HG02870 (cell line): Measurements from ENCODE around the gene IRX6.

Experiments used
- ATAC-seq: cut with Tn5 transposase; IDR thresholded peaks from one replicate; pipeline ENCODE4 v1.9.1; 2021; ENCODE audit warnings: mild to moderate bottlenecking, moderate library complexity; ENCODE audit not compliant: unreplicated experiment

IRX6 gene

DNA sequence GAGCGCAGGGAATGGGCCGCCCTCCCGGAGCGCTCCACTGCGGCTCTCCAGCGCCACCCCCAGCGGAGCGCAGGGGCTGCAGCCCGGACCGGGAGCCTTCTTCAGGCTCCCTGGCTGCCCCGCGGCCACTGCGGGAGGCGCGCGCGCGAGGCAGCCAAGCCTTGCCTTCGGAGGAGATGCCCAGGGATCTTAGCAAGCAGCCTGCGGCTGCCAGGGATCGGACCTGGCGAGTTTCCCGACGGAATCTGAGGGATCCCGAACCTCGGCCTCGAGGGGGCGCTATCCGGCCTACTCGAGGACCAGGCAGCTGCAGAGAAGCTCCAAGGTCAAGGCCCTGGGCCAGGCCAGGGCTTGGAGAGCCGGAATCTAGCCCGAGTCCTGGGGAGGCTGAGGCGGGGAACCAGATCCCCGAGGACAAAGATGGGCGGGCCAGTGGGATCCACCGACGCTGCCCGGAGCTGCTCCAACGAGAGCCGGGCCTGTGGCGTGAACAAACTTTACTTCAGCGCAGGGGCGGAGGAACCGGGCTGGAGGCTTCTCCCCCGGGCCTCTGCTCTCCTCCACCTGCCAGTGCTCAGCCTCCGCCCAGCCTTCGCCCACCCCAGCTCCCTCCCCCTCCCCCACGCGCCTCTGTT, at the start of gene IRX6:
TSS of gene IRX6 (plus strand) at position 567 of the 635 bp plus-strand sequence. CDS start 889 bp downstream, outside the sequence.
- ATAC-seq = no peak

DNA sequence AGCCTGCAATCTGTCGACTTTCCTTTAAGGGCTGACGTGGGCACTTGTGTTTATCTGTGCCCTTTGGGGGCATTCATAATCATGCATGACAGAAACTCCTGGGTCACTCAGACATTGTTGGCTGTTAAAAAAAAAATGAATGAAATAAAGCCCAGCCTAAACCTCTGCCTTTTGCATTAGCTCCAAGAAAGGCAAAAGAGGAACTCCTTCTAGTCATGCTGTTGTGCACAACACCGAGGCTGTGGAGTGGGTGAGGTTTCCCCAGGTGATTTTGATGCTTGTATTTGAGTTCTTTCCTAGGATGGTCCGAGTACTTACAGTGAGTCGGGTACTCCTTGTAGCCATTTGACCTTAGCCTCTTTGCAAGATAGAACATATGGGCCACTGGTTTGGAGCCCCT, 49.6 kb upstream of the IRX6 start:
- no peak for ATAC-seq

DNA sequence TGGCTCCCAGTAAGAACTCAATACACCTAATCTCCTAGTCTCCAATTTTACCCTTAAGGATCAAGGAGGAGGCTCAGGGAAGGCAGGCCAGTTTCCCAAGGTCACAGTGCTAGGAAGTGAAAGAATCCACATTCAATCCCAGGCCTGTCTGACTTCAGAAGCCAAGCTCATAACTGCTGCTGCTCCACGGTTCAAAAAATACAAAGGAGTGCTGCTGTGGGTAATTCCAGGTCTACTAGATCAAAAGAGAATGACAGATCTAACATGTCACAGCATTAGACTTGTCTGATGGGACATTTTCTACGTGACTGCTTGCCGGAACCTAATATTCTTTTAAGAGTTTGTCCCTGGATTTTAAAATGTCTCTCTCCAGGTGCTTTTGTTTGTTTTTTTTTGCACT, 48.8 kb upstream of the IRX6 start:
- ATAC-seq = no peak

DNA sequence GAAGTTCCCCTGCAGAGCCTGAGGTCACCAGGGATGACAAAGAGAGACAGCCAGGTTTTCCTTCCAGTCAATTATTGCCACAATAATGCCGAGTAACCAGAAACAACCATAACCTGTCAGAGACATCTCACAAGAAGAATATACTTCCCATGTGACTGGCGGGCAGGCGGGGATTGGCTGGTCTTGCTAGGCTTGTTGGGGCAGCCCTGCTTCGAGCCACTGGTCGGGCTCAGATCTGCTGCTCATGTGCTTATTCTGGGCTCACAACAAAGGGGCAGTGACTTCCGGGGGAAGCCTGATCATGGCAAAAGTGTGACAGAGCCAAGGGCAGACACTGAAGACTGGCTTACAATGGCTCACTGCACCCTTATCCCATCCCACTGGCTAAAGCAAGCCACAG, 48.1 kb upstream of the IRX6 start:
- no peak for ATAC-seq

DNA sequence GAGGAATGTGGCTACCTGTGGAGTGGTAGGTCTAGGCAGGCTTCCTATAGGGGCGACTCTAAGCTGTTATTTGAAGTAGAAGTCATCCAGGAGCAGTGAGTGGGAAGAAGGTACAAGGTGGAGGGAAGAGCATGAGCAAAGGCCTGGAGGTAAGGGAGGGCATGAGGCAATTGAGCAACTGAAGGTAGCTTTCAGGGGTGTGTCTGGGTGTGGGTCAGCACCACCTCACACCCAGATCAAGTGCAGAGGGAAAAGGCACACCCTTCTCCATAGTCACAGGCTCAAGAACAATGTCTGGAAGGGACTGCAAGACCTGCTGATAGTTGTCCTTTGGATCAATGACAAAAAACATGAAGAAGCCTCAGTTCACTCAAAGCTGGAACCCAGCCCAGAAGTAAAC, 46.5 kb upstream of the IRX6 start:
- no peak for ATAC-seq

DNA sequence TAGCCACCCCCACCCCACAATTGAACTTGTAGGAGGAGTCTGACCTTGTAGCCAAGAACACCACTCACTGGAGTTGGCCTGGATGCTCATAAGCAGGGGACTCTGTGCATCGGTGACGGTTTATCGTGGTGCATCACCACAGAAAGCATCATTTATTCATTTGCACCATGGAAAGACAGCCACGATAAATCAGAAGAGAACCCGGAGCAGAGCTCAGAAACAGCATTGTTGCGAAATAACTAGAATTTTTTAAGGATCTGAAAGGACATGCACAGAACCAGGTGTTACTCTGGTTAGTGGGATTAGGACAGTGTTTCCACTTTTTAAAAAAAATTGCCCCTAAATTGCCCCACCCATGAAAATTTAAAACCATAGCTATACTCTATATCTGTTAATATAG, 44.4 kb upstream of the IRX6 start:
- ATAC-seq = no peak

DNA sequence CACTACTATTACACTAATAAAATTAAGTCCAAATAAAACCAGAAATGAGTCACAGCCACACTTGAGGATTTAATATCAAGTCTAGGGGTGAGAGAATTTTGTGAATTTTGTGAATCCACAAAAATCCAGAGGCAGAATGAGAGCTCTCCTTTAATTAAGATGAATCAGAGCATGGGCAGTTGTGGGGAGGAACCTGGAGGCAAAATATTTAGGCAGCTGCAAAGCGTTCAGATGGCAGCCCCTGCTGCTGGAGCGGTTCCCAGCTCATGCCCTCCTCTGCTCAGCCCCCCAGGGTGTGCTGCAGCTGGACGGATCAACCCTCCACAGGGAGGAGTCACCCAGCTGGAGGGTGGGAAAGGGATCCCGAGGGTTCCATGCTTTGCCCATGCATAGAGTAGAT, 43.4 kb upstream of the IRX6 start:
- ATAC-seq = no peak

DNA sequence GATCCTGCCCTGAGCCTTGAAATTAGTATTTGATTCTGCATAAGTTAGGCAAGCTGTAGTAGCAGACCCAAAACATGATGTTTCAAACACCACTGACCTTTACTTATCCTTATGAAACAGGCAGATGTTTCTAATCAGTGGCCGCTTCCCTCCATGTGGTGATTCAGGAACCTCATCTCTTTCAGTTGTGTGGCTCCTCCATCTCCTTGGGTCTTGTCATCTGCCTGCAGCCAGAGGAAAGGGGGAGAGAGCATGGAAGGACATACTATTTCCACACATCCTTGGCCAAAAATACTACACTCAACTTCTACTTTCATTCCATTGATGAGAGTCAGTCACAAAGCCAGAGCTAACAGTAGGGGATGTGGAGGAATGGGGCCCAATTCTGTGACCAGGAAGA, 41.6 kb upstream of the IRX6 start:
- ATAC-seq = no peak

DNA sequence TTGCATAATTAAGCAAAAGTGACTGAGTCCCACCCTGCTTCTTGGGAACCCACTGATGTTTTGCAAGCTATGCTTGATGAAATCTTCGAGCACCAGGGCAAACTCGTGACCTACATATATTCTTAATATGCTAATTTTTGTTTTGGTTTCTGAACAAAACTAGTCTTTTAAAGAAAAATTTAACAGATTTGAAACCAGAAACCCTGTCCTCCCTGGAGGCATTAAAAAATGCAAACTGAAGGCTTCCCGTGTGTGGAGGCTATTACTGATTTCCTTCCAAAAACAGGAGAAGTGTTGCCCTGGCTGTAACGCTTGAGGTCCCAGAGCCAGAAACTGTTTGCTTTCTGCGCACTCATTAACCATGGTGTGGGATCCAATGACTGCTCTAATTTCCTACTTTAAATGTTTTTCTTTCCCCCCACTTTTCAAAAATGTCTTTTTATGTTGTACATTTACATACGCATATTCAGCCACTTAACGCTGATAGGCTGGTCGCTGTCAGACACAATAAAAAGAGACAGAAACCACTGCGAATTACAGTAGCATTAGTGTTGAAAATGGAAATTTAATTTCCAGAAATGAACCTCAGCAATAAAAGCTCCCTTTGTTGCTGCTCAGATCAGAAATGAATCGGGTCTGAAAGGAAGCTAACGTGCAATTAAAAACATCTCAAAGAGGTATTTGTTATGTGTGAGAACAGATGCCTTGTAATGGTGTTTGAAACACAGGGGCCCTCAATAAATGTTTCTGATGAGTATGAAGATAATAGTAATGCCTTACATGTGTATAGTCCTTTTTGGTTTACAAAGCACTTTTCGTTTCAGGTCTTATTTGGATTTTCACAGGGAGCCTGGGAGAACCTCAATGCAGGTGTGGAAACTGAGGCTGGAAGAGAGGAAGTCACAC, 39.9 kb upstream of the IRX6 start:
- no peak for ATAC-seq

DNA sequence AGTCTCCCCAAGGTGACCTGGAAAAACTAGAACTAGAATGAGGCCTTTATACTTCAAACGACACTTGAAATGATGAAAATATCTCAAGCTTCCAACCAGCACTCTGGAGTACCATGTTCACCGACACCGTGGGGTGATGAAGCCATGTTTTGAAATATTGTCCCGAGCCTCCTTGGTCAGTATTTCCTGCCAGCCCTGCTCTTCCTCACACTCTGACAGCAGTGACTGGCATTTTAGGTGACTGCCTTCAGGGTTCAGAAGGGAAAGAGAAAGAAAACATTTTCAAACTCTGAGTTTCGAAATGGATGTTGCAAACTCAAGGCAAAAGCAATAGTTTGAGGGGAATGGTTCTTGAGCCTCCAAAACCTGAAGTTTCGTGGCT, 39.3 kb upstream of the IRX6 start:
- ATAC-seq = no peak

DNA sequence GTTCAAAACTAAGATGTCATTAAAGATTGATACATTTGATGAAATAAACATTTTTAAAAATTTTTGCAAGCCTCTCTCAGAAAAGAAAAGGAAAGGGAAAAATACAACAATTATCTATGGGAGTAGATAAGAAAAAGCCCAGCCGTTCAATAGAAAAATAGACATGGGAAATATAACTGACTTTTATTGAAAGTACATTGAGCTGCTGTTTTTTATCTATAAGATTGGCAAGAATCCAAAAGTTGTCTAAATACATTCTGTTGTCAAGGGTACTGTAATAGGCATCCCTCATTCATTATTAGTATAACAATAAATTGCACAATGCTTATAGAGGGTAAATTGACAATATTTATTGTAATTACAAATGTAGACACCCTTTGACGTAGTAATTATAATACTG, 38.4 kb upstream of the IRX6 start:
- ATAC-seq = no peak

DNA sequence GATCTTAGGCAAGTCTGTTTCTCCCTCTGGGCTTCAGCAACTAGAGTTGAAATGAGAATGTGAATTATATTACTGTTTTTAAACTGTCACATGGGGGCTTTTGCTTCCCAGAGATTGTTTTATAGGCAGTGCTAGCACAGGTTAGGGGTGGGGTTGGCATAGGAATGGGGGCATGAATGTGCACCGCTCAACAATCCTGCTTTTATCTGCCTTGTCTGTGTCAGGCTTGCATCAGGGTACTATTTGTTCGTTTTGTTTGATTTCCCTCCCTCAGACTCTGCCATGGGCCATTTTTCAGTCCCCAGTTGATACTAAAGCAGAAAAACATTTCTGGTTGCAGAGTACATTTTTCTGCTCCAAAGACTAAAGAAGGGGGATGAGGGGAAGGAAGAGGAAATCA, 34.6 kb upstream of the IRX6 start:
- ATAC-seq = no peak

DNA sequence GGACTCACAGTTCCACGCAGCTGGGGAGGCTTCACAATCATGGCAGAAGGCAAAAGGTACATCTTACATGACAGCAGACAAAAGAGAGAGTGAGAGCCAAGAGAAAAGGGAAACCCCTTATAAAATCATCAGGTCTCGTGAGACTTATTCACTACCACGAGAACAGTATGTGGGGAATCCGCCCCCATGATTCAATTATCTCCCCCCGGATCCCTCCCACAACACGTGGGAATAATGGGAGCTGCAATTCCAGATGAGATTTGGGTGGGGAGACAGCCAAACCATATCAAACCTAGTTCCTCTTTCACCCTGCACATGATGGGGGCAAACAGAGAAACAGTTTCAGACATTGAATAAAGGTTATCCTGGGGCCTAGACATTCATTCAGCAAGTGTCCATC, 32.2 kb upstream of the IRX6 start:
- ATAC-seq = no peak

DNA sequence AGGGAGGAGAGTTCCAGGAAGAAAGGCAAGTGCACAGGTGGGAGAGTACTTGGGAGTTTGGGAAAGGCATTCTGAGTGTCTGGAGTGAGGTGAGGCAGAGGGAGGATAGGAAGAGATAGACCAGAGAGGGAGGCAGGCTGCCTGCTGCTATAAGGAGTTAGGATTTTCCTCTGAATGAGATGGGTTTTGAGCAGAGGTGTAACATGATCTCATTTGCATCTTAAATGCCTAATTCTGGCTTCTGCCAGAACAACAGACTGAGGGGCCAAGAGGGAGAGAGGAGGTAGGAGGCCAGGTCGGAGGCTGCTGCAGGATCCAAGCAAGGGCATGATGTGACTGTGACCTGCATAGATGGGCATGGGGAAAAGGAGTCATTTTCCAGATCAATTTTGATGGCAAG, 31.5 kb upstream of the IRX6 start:
- no peak for ATAC-seq

DNA sequence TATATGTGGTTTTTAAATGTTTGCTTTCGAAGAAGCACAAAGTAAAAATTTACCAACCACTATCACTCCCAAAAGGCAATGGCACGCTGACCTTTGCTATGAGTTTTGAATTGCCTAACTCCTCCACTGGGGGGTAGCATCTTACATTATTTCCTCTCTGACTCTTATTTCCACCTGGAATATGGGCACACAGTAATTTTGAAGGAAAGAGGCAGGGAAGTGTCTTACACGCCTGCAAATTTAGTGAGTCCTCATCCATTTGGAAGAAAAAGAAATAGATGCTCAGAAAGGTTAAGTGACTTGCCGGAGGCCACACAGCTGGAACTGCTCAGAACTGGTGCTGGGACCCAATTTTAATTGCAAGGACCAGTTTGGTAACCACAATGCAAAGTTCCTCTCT, 29.9 kb upstream of the IRX6 start:
- no peak for ATAC-seq

DNA sequence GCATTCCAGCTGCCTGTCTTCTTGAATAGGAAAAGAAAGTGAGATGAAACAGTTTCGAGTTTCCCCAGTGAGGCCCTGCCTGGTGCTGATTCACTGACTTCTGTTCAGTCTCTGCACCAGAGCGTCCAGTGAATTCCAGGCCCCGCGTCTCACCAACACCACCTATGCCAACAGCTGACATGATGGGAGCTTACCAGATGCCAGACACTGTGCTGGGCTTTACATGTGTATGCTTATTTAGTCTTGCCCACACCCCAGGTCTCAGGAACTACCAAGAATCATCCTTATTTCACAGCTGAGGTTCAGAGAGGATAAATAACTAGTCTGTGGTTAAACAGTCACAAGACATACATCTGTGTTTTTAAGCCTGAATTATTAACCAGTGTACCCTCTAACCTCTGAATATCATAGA, 29.1 kb upstream of the IRX6 start:
- ATAC-seq = no peak

DNA sequence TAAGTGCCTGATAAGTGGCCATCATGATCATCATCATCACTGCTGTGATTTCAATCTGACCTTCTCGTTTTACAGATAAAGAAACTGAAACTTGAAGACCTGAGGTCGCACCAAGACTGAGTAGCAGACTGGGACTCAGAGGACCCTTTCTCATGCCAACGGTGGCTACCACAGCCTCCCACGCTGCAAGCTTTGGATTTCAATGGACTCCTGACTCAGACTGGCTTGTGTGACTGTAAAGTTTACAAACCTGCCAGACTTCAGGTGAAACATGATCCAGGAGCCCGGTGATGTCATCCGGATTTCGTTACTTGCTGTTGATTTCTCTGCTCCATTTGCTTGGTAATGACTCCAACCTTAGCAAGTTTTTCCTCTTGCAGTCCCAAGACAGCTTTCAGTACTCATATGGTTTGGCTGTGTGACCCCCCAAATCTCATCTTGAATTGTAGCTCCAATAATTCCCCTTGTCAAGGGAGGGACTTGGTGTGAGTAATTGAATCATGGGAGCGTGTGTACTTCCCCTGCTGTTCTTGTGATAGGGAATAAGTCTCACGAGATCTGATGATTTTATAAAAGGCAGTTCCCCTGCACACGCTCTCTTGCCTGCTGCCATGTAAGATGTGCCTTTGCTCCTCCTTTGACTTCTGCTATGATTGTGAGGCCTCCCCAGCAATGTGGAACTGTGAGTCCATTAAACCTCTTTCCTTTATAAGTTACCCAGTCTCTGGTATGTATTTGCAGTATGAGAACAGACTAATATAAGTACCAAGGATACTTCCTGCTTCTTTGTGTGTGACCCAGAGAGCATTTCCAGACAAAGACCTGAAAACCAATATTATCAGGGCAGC, 26.7 kb upstream of the IRX6 start:
- ATAC-seq = no peak

DNA sequence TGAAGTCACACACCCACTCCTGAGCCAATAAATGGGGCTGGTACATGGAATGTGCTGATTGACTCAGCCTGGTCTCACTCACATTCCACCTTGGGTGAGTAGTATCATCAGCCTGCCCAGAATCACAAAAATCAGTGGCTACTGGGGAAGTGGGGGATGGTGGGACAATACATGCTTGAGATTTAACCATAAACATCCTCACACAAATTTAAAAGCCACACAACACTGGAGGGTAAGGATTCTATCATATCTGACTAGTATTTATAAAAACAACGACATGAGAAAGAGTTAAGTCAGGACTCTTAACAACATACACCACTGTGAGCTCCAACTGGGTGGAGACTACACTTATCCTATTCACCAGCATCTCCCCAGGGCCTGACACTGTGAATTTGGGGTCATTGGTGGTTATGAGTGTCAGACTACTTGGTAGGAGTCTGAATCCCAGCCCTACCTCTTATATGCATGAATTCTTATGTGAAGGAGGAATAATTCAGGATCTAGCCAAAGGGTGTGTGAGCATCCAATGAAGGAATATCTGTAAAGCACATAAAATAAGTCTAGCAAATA, 26.0 kb upstream of the IRX6 start:
- ATAC-seq = no peak

DNA sequence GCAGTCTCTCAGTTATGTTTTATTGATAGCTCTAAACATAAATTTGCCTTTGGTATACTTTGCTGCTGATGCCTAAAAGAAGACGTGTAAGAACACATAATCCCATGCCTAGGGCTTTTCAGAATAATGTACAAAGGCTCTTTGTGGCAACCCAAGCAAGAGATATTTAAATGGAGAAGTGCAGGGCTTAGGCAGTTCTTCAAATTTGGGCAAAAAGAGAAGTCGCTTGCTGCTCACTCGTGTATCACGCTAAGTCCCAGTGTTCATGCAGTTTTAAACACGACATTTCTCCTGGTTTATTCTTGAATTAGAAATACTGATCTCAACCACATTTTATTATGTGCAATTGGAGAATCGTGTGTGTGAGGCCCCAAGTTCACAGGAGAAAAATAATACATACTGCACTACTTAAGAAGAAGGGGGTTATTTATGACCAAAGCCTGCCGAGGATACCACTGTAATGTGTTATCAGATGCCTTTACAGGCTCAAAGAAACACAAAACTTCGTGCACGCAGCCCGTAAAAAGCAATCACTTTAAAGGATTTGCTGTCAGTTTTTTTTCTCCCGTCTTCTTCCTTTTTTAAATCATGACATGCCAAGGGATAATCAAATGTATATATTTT, 22.5 kb upstream of the IRX6 start:
- no peak for ATAC-seq

DNA sequence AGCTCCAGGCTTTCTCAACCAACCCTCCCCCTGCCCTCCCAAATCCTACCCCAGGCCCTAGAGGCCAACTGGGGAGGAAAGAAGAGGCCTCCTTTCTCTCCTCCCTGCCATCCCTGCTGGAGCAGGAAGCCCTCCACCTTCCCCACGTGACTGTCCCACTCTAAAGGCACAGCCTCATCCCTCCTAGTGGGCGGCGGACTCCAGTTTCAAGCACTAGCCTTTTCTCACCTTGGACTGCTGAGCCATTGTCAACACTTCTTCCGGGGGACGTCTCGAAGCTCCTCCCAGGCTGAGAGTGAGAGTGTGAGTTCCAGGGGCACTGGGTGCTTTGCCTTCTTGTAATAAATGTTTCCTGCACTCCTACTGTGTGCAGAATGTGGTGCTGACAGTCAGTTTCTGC, 21.4 kb upstream of the IRX6 start:
- ATAC-seq = no peak

DNA sequence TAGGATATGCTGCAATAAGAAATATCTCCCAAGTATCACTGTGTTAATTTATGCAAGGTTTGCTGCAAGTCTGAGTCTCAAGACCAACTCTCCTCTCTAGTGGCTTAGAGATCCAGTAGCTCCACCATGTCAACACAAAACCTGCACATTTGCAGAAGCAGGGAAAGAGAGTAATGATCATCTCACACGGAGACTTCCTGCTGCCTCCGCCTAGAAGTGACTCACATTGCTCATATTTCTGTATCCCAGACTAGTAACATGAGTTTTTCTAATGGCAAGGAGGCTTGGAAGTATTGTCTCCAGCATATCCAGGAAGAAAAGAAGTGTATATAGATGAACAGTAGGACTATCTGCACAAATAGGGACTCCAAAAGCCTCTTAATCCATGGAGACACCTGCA, 15.0 kb upstream of the IRX6 start:
- no peak for ATAC-seq
